HL-60 (cell line): Measurements from ENCODE around the gene KLK11.

ENCODE experiments used
- POLR2AphosphoS5 ChIP-seq: IDR thresholded peaks from 2 replicates; pipeline ENCODE4 v1.6.1; 2012; ENCODE audit warnings: low read depth
- SPI1 ChIP-seq: IDR thresholded peaks from 2 replicates; pipeline ENCODE4 v1.6.1; 2012; ENCODE audit warnings: low read depth, mild to moderate bottlenecking, borderline replicate concordance
- TF ChIP-seq, protein P1 (sequence below): IDR thresholded peaks from one replicate; pipeline ENCODE4 v1.5.1; 2011; ENCODE audit warnings: low read length, control low read depth, inconsistent platforms; ENCODE audit not compliant: insufficient read depth

DNA sequence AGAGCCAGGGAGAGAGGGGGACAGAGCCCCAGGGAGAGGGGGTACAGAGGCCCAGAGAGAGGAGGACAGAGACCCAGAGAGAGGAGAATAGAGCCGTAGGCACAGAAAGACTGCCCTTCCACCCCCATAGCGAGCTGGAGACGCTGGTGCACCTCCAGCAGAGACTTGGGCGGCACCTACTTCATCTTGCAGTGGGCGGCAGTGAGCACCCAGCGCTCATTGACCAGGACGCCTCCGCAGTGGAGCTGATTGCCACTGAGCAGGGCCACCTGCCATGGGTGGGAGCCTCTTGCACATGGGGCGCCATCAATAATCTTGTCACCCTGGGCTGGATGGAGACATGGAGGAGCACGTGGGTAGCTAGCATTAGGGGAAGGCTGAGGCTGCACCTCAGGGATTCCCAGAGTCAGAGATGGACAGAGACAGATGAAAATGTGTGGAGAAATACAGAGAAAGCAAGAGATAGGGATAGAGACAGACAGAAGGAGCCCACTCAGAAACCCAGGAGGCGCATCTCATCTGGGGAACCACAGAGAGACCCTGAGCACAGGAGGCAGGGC lies 44.7 kb downstream of the KLK11 start:
- TF ChIP-seq SPI1 (no peak), POLR2AphosphoS5 (no peak)
- TF ChIP-seq, protein P1, sequence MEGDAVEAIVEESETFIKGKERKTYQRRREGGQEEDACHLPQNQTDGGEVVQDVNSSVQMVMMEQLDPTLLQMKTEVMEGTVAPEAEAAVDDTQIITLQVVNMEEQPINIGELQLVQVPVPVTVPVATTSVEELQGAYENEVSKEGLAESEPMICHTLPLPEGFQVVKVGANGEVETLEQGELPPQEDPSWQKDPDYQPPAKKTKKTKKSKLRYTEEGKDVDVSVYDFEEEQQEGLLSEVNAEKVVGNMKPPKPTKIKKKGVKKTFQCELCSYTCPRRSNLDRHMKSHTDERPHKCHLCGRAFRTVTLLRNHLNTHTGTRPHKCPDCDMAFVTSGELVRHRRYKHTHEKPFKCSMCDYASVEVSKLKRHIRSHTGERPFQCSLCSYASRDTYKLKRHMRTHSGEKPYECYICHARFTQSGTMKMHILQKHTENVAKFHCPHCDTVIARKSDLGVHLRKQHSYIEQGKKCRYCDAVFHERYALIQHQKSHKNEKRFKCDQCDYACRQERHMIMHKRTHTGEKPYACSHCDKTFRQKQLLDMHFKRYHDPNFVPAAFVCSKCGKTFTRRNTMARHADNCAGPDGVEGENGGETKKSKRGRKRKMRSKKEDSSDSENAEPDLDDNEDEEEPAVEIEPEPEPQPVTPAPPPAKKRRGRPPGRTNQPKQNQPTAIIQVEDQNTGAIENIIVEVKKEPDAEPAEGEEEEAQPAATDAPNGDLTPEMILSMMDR = no peak
